Thoracic aorta endothelial cell (primary cell): Measurements from ENCODE around the gene ZNF177. TPM values are rescaled to one million over a fixed set of nuclear protein-coding genes. Genes with fewer than 3 reads are reported as not detected.

Experiments used
- total RNA-seq: library from RNA; depleted of rRNA; stranded (reverse); fragments of >200 nt; gene quantifications from 2 replicates; pipeline ENCODE4 v1.2.3, GENCODE V29; 2012

Gene ZNF177
- 0.65 and 0.66 TPM in 2 replicates for total RNA-seq

GRCh38 chr19:9362905-9363304 is at the start of gene ZNF177:
Gene ZNF177 (plus strand): TSS chr19:9363013. CDS start chr19:9378312, 15,299 bp downstream.

DNA sequence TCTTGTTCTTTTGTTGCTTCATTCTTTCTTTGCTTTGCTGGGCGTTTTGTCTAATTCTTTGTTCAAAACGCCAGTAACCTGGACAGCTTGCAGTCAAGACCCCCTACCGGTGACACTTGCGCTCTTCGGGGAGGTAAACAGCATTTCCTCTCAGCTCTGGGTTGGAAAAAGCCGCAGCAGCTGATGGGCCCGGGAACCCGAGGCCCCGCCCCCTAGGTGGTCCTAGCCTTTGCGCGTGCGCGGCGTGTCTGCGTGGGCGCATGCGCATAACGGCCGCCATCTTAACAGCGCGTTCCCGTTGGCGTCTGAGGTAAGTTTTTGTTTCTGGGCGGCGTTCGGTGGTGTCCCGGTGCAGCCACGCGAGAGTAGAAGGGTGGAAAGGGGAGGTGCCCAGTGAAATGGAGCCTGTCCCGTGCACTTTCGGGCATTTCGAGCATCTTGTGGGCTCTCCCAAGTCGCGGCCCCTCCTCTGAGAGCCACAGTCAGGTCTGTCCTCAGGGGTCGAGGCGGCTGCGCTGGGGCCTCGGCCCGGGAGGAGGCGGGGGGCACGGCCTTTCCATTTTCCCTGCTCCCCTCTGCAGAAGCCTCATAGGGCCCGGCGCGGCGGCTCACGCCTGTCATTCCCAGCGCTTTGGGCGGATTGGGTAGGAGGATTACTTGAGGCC is 38.8 kb upstream of the ZNF177 start, which contains the start of gene ZNF559:
Gene ZNF559, plus strand, starts transcription at position 261 of the 665 bp plus-strand sequence. CDS start 14,371 bp downstream, outside the sequence.

Other genes starting within 250 kb of the ZNF177 start
- gene OR7G1, start 247.2 kb upstream of the ZNF177 start, total RNA-seq = not detected in 2 replicates
- not detected in 2 replicates for gene OR7G3, start 236.1 kb upstream of the ZNF177 start, total RNA-seq
- 23.0 and 25.1 TPM in 2 replicates for gene ZNF317, start 222.6 kb upstream of the ZNF177 start, total RNA-seq
- 0.22 and 0.27 TPM in 2 replicates for gene OR7D2, start 184.0 kb upstream of the ZNF177 start, total RNA-seq
- gene OR7D4, start 143.4 kb upstream of the ZNF177 start, total RNA-seq = not detected in 2 replicates
- gene OR7E24, start 112.1 kb upstream of the ZNF177 start, total RNA-seq = not detected in 2 replicates
- 6.0 and 7.7 TPM in 2 replicates for gene ZNF699, start 53.2 kb upstream of the ZNF177 start, total RNA-seq
- gene ZNF559, start 38.8 kb upstream of the ZNF177 start, total RNA-seq = 16.4 and 17.4 TPM in 2 replicates
- gene ZNF266, start 72.6 kb downstream of the ZNF177 start, total RNA-seq = 13.2 and 15.7 TPM in 2 replicates
- gene ZNF560, start 135.6 kb downstream of the ZNF177 start, total RNA-seq = 0.07 and 0.27 TPM in 2 replicates
- gene ZNF426, start 175.6 kb downstream of the ZNF177 start, total RNA-seq = 22.9 and 24.5 TPM in 2 replicates
- gene ZNF121, start 221.5 kb downstream of the ZNF177 start, total RNA-seq = 45.3 and 47.1 TPM in 2 replicates